Activated T-cell treated with anti-CD3 and anti-CD28 coated beads, Interleukin-2, amount 50 U/mL, for 24 hours (primary cell): ENCODE results near the gene TUT4.
A peak's percentile ranks its signal among the peaks of the same experiment; 100 is the strongest.

Source experiments
- DNase-seq: peaks from one replicate; pipeline ENCODE4 v3.0.0-alpha.2; 2020
- H3K27ac Mint-ChIP-seq: 2 replicates; pipeline ENCODE4 v1.8.0; 2020; ENCODE audit warnings: mild to moderate bottlenecking, mixed read lengths
- H3K27me3 Mint-ChIP-seq: 2 replicates; pipeline ENCODE4 v1.8.0; 2020; ENCODE audit warnings: mixed read lengths
- H3K36me3 Mint-ChIP-seq: 2 replicates; pipeline ENCODE4 v1.8.0; 2020; ENCODE audit warnings: low read depth, mixed read lengths
- H3K4me1 Mint-ChIP-seq: 2 replicates; pipeline ENCODE4 v1.8.0; 2020; ENCODE audit warnings: low read depth, mixed read lengths
- H3K4me3 Mint-ChIP-seq: 2 replicates; pipeline ENCODE4 v1.8.0; 2020; ENCODE audit warnings: mild to moderate bottlenecking, moderate library complexity, mixed read lengths
- H3K9me3 Mint-ChIP-seq: 2 replicates; pipeline ENCODE4 v1.8.0; 2020; ENCODE audit warnings: mixed read lengths

The TUT4 gene

GRCh38 chr1:52404116-52404974 lies 148.5 kb downstream of the TUT4 start, which contains the start of the genes ORC1 and PRPF38A:
Gene ORC1 (minus strand): TSS chr1:52404423. CDS start chr1:52402223, 2,200 bp downstream.
Gene PRPF38A (plus strand): TSS chr1:52404602. CDS start chr1:52404750, 148 bp downstream.
- peak within 1 kb of the TSS; percentile 100 for H3K4me3 Mint-ChIP-seq
- peaks cover 55% of the 10 kb centered on the region for H3K4me1 Mint-ChIP-seq
- no peaks in the 10 kb centered on the region for H3K27me3 Mint-ChIP-seq
- peak within 1 kb of the TSS; percentile 100 for H3K27ac Mint-ChIP-seq
- H3K9me3 Mint-ChIP-seq, result no peaks in the 10 kb centered on the region
- DNase-seq, result peak; percentile 97
- peaks cover 96% of the 10 kb centered on the region for H3K36me3 Mint-ChIP-seq

GRCh38 chr1:52403566-52404115 lies 149.3 kb downstream of the TUT4 start:
- DNase-seq, result no peak
- Mint-ChIP-seq H3K27ac (peak overlapping the region; percentile 100), H3K36me3 (peaks cover 96% of the 10 kb centered on the region), H3K4me3 (peak overlapping the region; percentile 100), H3K4me1 (peaks cover 52% of the 10 kb centered on the region), H3K27me3 (no peaks in the 10 kb centered on the region), H3K9me3 (no peaks in the 10 kb centered on the region)

GRCh38 chr1:52402860-52403240 lies 150.0 kb downstream of the TUT4 start:
- H3K4me3 Mint-ChIP-seq, result peak overlapping the region; percentile 100
- H3K9me3 Mint-ChIP-seq, result no peaks in the 10 kb centered on the region
- H3K27me3 Mint-ChIP-seq, result no peaks in the 10 kb centered on the region
- peaks cover 94% of the 10 kb centered on the region for H3K36me3 Mint-ChIP-seq
- no peak for DNase-seq
- peak overlapping the region; percentile 100 for H3K27ac Mint-ChIP-seq
- peaks cover 47% of the 10 kb centered on the region for H3K4me1 Mint-ChIP-seq

GRCh38 chr1:52400131-52400530 lies 152.8 kb downstream of the TUT4 start:
- Mint-ChIP-seq H3K9me3 (no peaks in the 10 kb centered on the region), H3K36me3 (peaks cover 96% of the 10 kb centered on the region), H3K4me1 (peaks cover 28% of the 10 kb centered on the region), H3K4me3 (no peak overlapping the region), H3K27ac (no peak overlapping the region), H3K27me3 (no peaks in the 10 kb centered on the region)
- no peak for DNase-seq

GRCh38 chr1:52399629-52400028 lies 153.3 kb downstream of the TUT4 start:
- Mint-ChIP-seq H3K9me3 (no peaks in the 10 kb centered on the region), H3K27me3 (no peaks in the 10 kb centered on the region), H3K4me3 (no peak overlapping the region), H3K27ac (no peak overlapping the region), H3K36me3 (peaks cover 96% of the 10 kb centered on the region), H3K4me1 (peaks cover 28% of the 10 kb centered on the region)
- no peak for DNase-seq

GRCh38 chr1:52393174-52393573 lies 159.7 kb downstream of the TUT4 start:
- no peak overlapping the region for H3K4me3 Mint-ChIP-seq
- DNase-seq, result no peak
- H3K27ac Mint-ChIP-seq, result no peak overlapping the region
- peaks cover 4% of the 10 kb centered on the region for H3K4me1 Mint-ChIP-seq
- H3K36me3 Mint-ChIP-seq, result peaks cover 100% of the 10 kb centered on the region
- H3K27me3 Mint-ChIP-seq, result no peaks in the 10 kb centered on the region
- H3K9me3 Mint-ChIP-seq, result no peaks in the 10 kb centered on the region

GRCh38 chr1:52386458-52386857 lies 166.4 kb downstream of the TUT4 start:
- no peak for DNase-seq
- Mint-ChIP-seq H3K9me3 (no peaks in the 10 kb centered on the region), H3K4me3 (no peak overlapping the region), H3K4me1 (no peaks in the 10 kb centered on the region), H3K36me3 (peaks cover 98% of the 10 kb centered on the region), H3K27me3 (no peaks in the 10 kb centered on the region), H3K27ac (no peak overlapping the region)

- Mint-ChIP-seq H3K4me3 (no peak overlapping the region), H3K36me3 (peaks cover 98% of the 10 kb centered on the region), H3K4me1 (no peaks in the 10 kb centered on the region), H3K27me3 (no peaks in the 10 kb centered on the region), H3K9me3 (no peaks in the 10 kb centered on the region), H3K27ac (no peak overlapping the region)
- no peak for DNase-seq
Observed at GRCh38 chr1:52385376-52385775, 167.5 kb downstream of the TUT4 start.
